Endothelial cell of umbilical vein (primary cell): Measurements from ENCODE around the gene COL4A2. TPM values are rescaled to one million over a fixed set of nuclear protein-coding genes. Genes with fewer than 3 reads are reported as not detected.

Experiments
- BruUV-seq: library from RNA; stranded (reverse); fragments of 400-500 nt; replicated peaks from 2 replicates; lab custom pipeline; 2021; lab: Mats Ljungman, UMichigan
- CTCF ChIA-PET: fragments of 300-600, 350-600 bp; sonication (Branson Sonifier 250); formaldehyde crosslinking; loops from one replicate; lab custom pipeline; 2021; ENCODE audit warnings: antibody characterized with exemption, inconsistent platforms; lab: Charles Lee
- POLR2A ChIA-PET: fragments of 300-600, 350-600 bp; sonication (Branson Sonifier 250); formaldehyde crosslinking; loops from one replicate; lab custom pipeline; 2021; ENCODE audit warnings: antibody characterized with exemption, inconsistent platforms; lab: Charles Lee
- DNase-seq: peaks from one replicate; pipeline ENCODE4 v3.0.0-alpha.2; 2011; ENCODE audit warnings: low read depth, low spot score
- FAIRE-seq: peaks from 2 replicates; lab custom pipeline; 2011; peaks lifted over from hg19 to GRCh38; lab: Jason Lieb, UNC
- H2AFZ ChIP-seq: 2 replicates; pipeline ENCODE4 v1.6.0; 2012; ENCODE audit warnings: low read depth, low read length, control low read depth, inconsistent platforms
- H3K27ac ChIP-seq: 2 replicates; pipeline ENCODE4 v1.5.1; 2011; ENCODE audit warnings: low read depth, mild to moderate bottlenecking, control low read depth, low read length, moderate library complexity; ENCODE audit not compliant: insufficient read depth
- H3K27me3 ChIP-seq, 2 experiments: 2 replicates each; pipeline versions ENCODE4 v1.6.0 to v1.6.1; 2011; ENCODE audit warnings: low read length in 2 of 2, mixed read lengths in 1 of 2; ENCODE audit not compliant: control insufficient read depth in 2 of 2, insufficient read depth in 2 of 2
- H3K36me3 ChIP-seq, 2 experiments: 2 replicates in 1 of 2; 3 replicates in 1 of 2; pipeline ENCODE4 v1.5.1; 2011; ENCODE audit warnings: low read length in 2 of 2, mild to moderate bottlenecking in 1 of 2, moderate library complexity in 1 of 2; ENCODE audit not compliant: control insufficient read depth in 2 of 2, insufficient read depth in 2 of 2; ENCODE audit errors: extremely low read depth in 1 of 2
- H3K4me1 ChIP-seq: 3 replicates; pipeline ENCODE4 v1.5.1; 2011; ENCODE audit warnings: mild to moderate bottlenecking, low read length; ENCODE audit not compliant: control insufficient read depth, insufficient read depth; ENCODE audit errors: extremely low read depth
- H3K4me2 ChIP-seq: 2 replicates; pipeline ENCODE4 v1.6.1; 2011; ENCODE audit warnings: low read length, control low read depth, mixed read lengths; ENCODE audit not compliant: insufficient read depth
- H3K4me3 ChIP-seq, 3 experiments: fragments of 200-600 bp in 1 of 3; sonication (generic), shearing (Covaris generic) in 1 of 3; replicated peaks in 1 of 3; 2 replicates each; pipeline ENCODE4 v1.5.1; 2011 to 2016; ENCODE audit warnings: control low read depth in 3 of 3, low read length in 3 of 3, mild to moderate bottlenecking in 2 of 3, inconsistent platforms in 1 of 3, low read depth in 1 of 3, moderate library complexity in 1 of 3; ENCODE audit not compliant: insufficient read depth in 1 of 3
- H3K79me2 ChIP-seq: 2 replicates; pipeline ENCODE4 v1.6.0; 2012; ENCODE audit warnings: low read length, inconsistent platforms; ENCODE audit not compliant: control insufficient read depth, insufficient read depth
- H3K9ac ChIP-seq: replicated peaks from 2 replicates; pipeline ENCODE3; 2011; ENCODE audit warnings: low read length, control low read depth; ENCODE audit not compliant: insufficient read depth; ENCODE audit errors: extremely low read depth
- H3K9me1 ChIP-seq: replicated peaks from 3 replicates; pipeline ENCODE4 v1.6.0; 2011; ENCODE audit warnings: mild to moderate bottlenecking, low read length; ENCODE audit not compliant: control insufficient read depth, insufficient read depth; ENCODE audit errors: extremely low read depth
- H3K9me3 ChIP-seq: replicated peaks from 2 replicates; pipeline ENCODE4 v1.5.1; 2012; ENCODE audit warnings: low read length, inconsistent platforms; ENCODE audit not compliant: control insufficient read depth, insufficient read depth
- H4K20me1 ChIP-seq: replicated peaks from 2 replicates; pipeline ENCODE3; 2011; ENCODE audit warnings: mild to moderate bottlenecking, low read length; ENCODE audit not compliant: control insufficient read depth, insufficient read depth; ENCODE audit errors: extremely low read depth
- CTCF ChIP-seq, 2 donors: IDR thresholded peaks; 1 replicate in 1 of 2; 2 replicates in 1 of 2; pipeline ENCODE4 v1.5.1; 2011; ENCODE audit warnings: low read length in 2 of 2, mild to moderate bottlenecking in 2 of 2, moderate library complexity in 2 of 2, control low read depth in 1 of 2, inconsistent platforms in 1 of 2, low read depth in 1 of 2; ENCODE audit not compliant: insufficient read depth in 1 of 2; ENCODE audit errors: extremely low read depth in 1 of 2
- EZH2 ChIP-seq: IDR thresholded peaks from 2 replicates; pipeline ENCODE4 v1.6.1; 2012; ENCODE audit warnings: borderline replicate concordance, low read depth, mild to moderate bottlenecking, moderate library complexity, low read length, inconsistent platforms; ENCODE audit not compliant: severe bottlenecking
- FOS ChIP-seq: IDR thresholded peaks from 2 replicates; pipeline ENCODE4 v1.6.1; 2011; ENCODE audit warnings: mild to moderate bottlenecking, low read length, moderate library complexity, borderline replicate concordance; ENCODE audit not compliant: insufficient read depth
- GATA2 ChIP-seq: IDR thresholded peaks from 2 replicates; pipeline ENCODE4 v1.7.0; 2011; ENCODE audit warnings: low read depth, mild to moderate bottlenecking, moderate library complexity, mixed read lengths, low read length; ENCODE audit not compliant: insufficient read length, insufficient read depth
- JUN ChIP-seq: IDR thresholded peaks from 2 replicates; pipeline ENCODE4 v1.6.1; 2011; ENCODE audit warnings: borderline replicate concordance, low read depth; ENCODE audit not compliant: insufficient read length, insufficient read depth
- MAX ChIP-seq: IDR thresholded peaks from 2 replicates; pipeline ENCODE4 v1.6.1; 2011; ENCODE audit not compliant: insufficient read depth, insufficient read length
- MYC ChIP-seq: IDR thresholded peaks from one replicate; pipeline ENCODE4 v1.6.1; 2011; ENCODE audit warnings: mild to moderate bottlenecking, low read depth, low read length
- POLR2A ChIP-seq: IDR thresholded peaks from 2 replicates; pipeline ENCODE4 v1.6.1; 2012; ENCODE audit warnings: low read depth, mild to moderate bottlenecking, control low read depth, low read length
- POLR2AphosphoS5 ChIP-seq: IDR thresholded peaks from 2 replicates; pipeline ENCODE4 v1.6.1; 2012; ENCODE audit warnings: low read depth, mild to moderate bottlenecking, control low read depth, low read length, moderate library complexity; ENCODE audit not compliant: insufficient read depth
- dilution Hi-C: fragments of 300-500 bp; cut with MboI; formaldehyde crosslinking; loops from one replicate; pipeline ENCODE4 v1.15.0; 2019; ENCODE audit warnings: low sequenced_read_pairs; ENCODE audit not compliant: extremely low pct_ligation_motif_present
- intact Hi-C: fragments of 100-400 bp; cut with micrococcal nuclease; formaldehyde crosslinking; loops from one replicate; pipeline ENCODE4 v1.10.0; 2022
- polyA plus RNA-seq, 4 experiments: library from polyadenylated mRNA; depleted of rRNA in 3 of 4; stranded (reverse) in 3 of 4; unstranded in 1 of 4; fragments of >200 nt; gene quantifications; 2 replicates each; pipeline versions ENCODE4 v1.2.1 to v1.2.3, GENCODE V29; 2011 to 2012; ENCODE audit warnings: missing spikeins in 1 of 4
- total RNA-seq: library from RNA; stranded (reverse); gene quantifications from 2 replicates; pipeline ENCODE4 v1.2.3, GENCODE V29; 2021

The COL4A2 gene
- total and polyA plus RNA-seq, 2 donors (not counting 3 experiments of a cell fraction or from before 2014, with no cell fraction given): 792 to 940 TPM

GRCh38 chr13:110447058-110447511 is 140.0 kb downstream of the COL4A2 start:
- H3K27ac ChIP-seq: no peak overlapping the region
- H3K36me3 ChIP-seq: peaks cover 25 to 33% of the 10 kb centered on the region in 2 experiments
- FAIRE-seq (no peak), DNase-seq (no peak)
- H3K4me2 ChIP-seq: no peak overlapping the region
- H2AFZ ChIP-seq: no peak overlapping the region
- intact Hi-C loops (no loop called here), dilution Hi-C loops (no loop called here)
- no peaks in the 10 kb centered on the region for H3K9me3 ChIP-seq
- H3K9me1 ChIP-seq: no peaks in the 10 kb centered on the region
- peaks cover 10% of the 10 kb centered on the region for H3K4me1 ChIP-seq
- H4K20me1 ChIP-seq: no peaks in the 10 kb centered on the region
- TF ChIP-seq GATA2 (no peak), MYC (no peak), JUN (no peak), FOS (no peak), CTCF (IDR thresholded peaks at IDR 0.05; ENCODE audit: extremely low read depth in 1 of 2, insufficient read depth in 1 of 2, low read depth in 1 of 2, low read length in 2 of 2) (no peak), EZH2 (no peak), MAX (no peak), POLR2A (no peak), POLR2AphosphoS5 (no peak)
- BruUV-seq: no TSS peak
- CTCF ChIA-PET: interaction anchor here (1.5 kb wide), 1 partner anchor 9 kb away, joined by 6 read pairs; no protein-coding TSS in a partner anchor
- POLR2A ChIA-PET: no interaction called here
- H3K4me3 ChIP-seq: no peak overlapping the region
- H3K9ac ChIP-seq: no peak overlapping the region
- no peaks in the 10 kb centered on the region for H3K79me2 ChIP-seq
- no peaks in the 10 kb centered on the region for H3K27me3 ChIP-seq
